Fibroblast of mammary gland (primary cell): ENCODE measurements around the gene ACVR1B.

Experiments
- DNase-seq: peaks from one replicate; pipeline ENCODE4 v3.0.0-alpha.2; 2010; ENCODE audit warnings: low read depth
- H3K4me3 ChIP-seq: 2 replicates; pipeline ENCODE4 v1.5.1; 2011; ENCODE audit warnings: low read depth, mild to moderate bottlenecking, low read length, moderate library complexity; ENCODE audit not compliant: control insufficient read depth
- CTCF ChIP-seq: conservative IDR thresholded peaks from 2 replicates; pipeline ENCODE4 v1.5.1; 2011; ENCODE audit warnings: low read depth, low read length, inconsistent platforms; ENCODE audit not compliant: control insufficient read depth, insufficient read depth

ACVR1B gene

GRCh38 chr12:52035926-52036325 lies 84.4 kb downstream of the ACVR1B start:
- no peak overlapping the region for H3K4me3 ChIP-seq
- DNase-seq = no peak
- no peak for TF ChIP-seq CTCF

- no peak for TF ChIP-seq CTCF
- H3K4me3 ChIP-seq = peak overlapping the region; percentile 28
- peak; percentile 60 for DNase-seq
These were observed 85.2 kb downstream of the ACVR1B start for GRCh38 chr12:52036587-52037171.

GRCh38 chr12:52037248-52037861 lies 85.9 kb downstream of the ACVR1B start:
- peak; percentile 2 for TF ChIP-seq CTCF
- DNase-seq = peak; percentile 54
- peak overlapping the region; percentile 56 for H3K4me3 ChIP-seq

GRCh38 chr12:52038447-52038846 lies 86.9 kb downstream of the ACVR1B start:
- DNase-seq = peak; percentile 53
- H3K4me3 ChIP-seq = no peak overlapping the region
- TF ChIP-seq CTCF = no peak

- TF ChIP-seq CTCF = no peak
- H3K4me3 ChIP-seq = no peak overlapping the region
- DNase-seq = no peak
These were observed 89.5 kb downstream of the ACVR1B start for GRCh38 chr12:52041035-52041434.

- DNase-seq = no peak
- TF ChIP-seq CTCF = no peak
- no peak overlapping the region for H3K4me3 ChIP-seq
These were observed 90.2 kb downstream of the ACVR1B start for GRCh38 chr12:52041695-52042123.

GRCh38 chr12:52042706-52043385 lies 91.3 kb downstream of the ACVR1B start:
- TF ChIP-seq CTCF = no peak
- no peak for DNase-seq
- H3K4me3 ChIP-seq = no peak overlapping the region
